ENCODE results near the gene SLMAP. TPM values are rescaled to one million over a fixed set of nuclear protein-coding genes. Genes with fewer than 3 reads are reported as not detected.

Gene SLMAP
- total RNA-seq, 1 donor from 2014 or later, result 50.3 TPM

GRCh38 chr3:57794501-57794900 is 38.4 kb downstream of the SLMAP start:
- Histone ChIP-seq H3K27me3 (ENCODE audit: control insufficient read depth, insufficient read depth, low read length) (no peaks in the 10 kb centered on the region), H3K4me3 (ENCODE audit: low read depth, low read length) (no peak overlapping the region), H3K36me3 (ENCODE audit: control insufficient read depth, insufficient read depth, low read length) (no peaks in the 10 kb centered on the region)
- no peak for FAIRE-seq
- no peak for DNase-seq (ENCODE audit: low read depth)
- no peak for TF ChIP-seq CTCF (IDR thresholded peaks at IDR 0.05; ENCODE audit: insufficient read depth, low read length, severe bottlenecking)

GRCh38 chr3:57794951-57795350 is 38.8 kb downstream of the SLMAP start:
- FAIRE-seq (no peak), DNase-seq (ENCODE audit: low read depth) (no peak)
- TF ChIP-seq CTCF (IDR thresholded peaks at IDR 0.05; ENCODE audit: insufficient read depth, low read length, severe bottlenecking), result no peak
- Histone ChIP-seq H3K4me3 (ENCODE audit: low read depth, low read length) (no peak overlapping the region), H3K36me3 (ENCODE audit: control insufficient read depth, insufficient read depth, low read length) (no peaks in the 10 kb centered on the region), H3K27me3 (ENCODE audit: control insufficient read depth, insufficient read depth, low read length) (no peaks in the 10 kb centered on the region)

GRCh38 chr3:57796261-57796660 is 40.2 kb downstream of the SLMAP start:
- no peak for TF ChIP-seq CTCF (IDR thresholded peaks at IDR 0.05; ENCODE audit: insufficient read depth, low read length, severe bottlenecking)
- Histone ChIP-seq H3K27me3 (ENCODE audit: control insufficient read depth, insufficient read depth, low read length) (no peaks in the 10 kb centered on the region), H3K4me3 (ENCODE audit: low read depth, low read length) (no peak overlapping the region), H3K36me3 (ENCODE audit: control insufficient read depth, insufficient read depth, low read length) (no peaks in the 10 kb centered on the region)
- no peak for FAIRE-seq
- DNase-seq (ENCODE audit: low read depth), result peak; percentile 73

GRCh38 chr3:57797701-57798487 is 41.8 kb downstream of the SLMAP start:
- Histone ChIP-seq H3K36me3 (ENCODE audit: control insufficient read depth, insufficient read depth, low read length) (no peaks in the 10 kb centered on the region), H3K27me3 (ENCODE audit: control insufficient read depth, insufficient read depth, low read length) (no peaks in the 10 kb centered on the region), H3K4me3 (ENCODE audit: low read depth, low read length) (no peak overlapping the region)
- no peak for TF ChIP-seq CTCF (IDR thresholded peaks at IDR 0.05; ENCODE audit: insufficient read depth, low read length, severe bottlenecking)
- FAIRE-seq, result no peak
- no peak for DNase-seq (ENCODE audit: low read depth)

- FAIRE-seq (no peak), DNase-seq (ENCODE audit: low read depth) (peak; percentile 98)
- H3K27me3 ChIP-seq (ENCODE audit: control insufficient read depth, insufficient read depth, low read length), result no peaks in the 10 kb centered on the region
- no peaks in the 10 kb centered on the region for H3K36me3 ChIP-seq (ENCODE audit: control insufficient read depth, insufficient read depth, low read length)
- H3K4me3 ChIP-seq (ENCODE audit: low read depth, low read length), result no peak overlapping the region
- no peak for TF ChIP-seq CTCF (IDR thresholded peaks at IDR 0.05; ENCODE audit: insufficient read depth, low read length, severe bottlenecking)
These were observed 47.6 kb downstream of the SLMAP start for GRCh38 chr3:57803647-57804081.

- Histone ChIP-seq H3K36me3 (ENCODE audit: control insufficient read depth, insufficient read depth, low read length) (no peaks in the 10 kb centered on the region), H3K27me3 (ENCODE audit: control insufficient read depth, insufficient read depth, low read length) (no peaks in the 10 kb centered on the region), H3K4me3 (ENCODE audit: low read depth, low read length) (no peak overlapping the region)
- no peak for TF ChIP-seq CTCF (IDR thresholded peaks at IDR 0.05; ENCODE audit: insufficient read depth, low read length, severe bottlenecking)
- DNase-seq (ENCODE audit: low read depth) (peak; percentile 69), FAIRE-seq (no peak)
These were observed 49.2 kb downstream of the SLMAP start for GRCh38 chr3:57805266-57805665.
